K562 (cell line): ENCODE measurements around the gene KDM4F.

ENCODE experiments used
- BRF2 ChIP-seq: IDR thresholded peaks from 3 replicates; pipeline ENCODE4 v1.6.1; 2011; ENCODE audit warnings: borderline replicate concordance, mild to moderate bottlenecking; ENCODE audit not compliant: insufficient read length, insufficient read depth
- CEBPB ChIP-seq: fragments of 450-650 bp; IDR thresholded peaks from 2 replicates; pipeline ENCODE4 v1.6.1; 2016; ENCODE audit warnings: missing genetic modification characterization, missing compliant biosample characterization
- CTCF ChIP-seq, 3 experiments: IDR thresholded peaks in 2 of 3; conservative IDR thresholded peaks in 1 of 3; 2 replicates each; pipeline ENCODE4 v1.5.1; 2011 to 2012; ENCODE audit warnings: low read length in 3 of 3, mild to moderate bottlenecking in 3 of 3, control low read depth in 2 of 3, improper control_type of control experiment in 1 of 3, inconsistent platforms in 1 of 3, low read depth in 1 of 3, mixed read lengths in 1 of 3, moderate library complexity in 1 of 3; ENCODE audit not compliant: insufficient read depth in 2 of 3
- FOXP1 ChIP-seq: sonication (generic); formaldehyde crosslinking; IDR thresholded peaks from 2 replicates; pipeline ENCODE4 v1.8.0; 2022; ENCODE audit warnings: mild to moderate bottlenecking, missing genetic modification reagents
- NELFE ChIP-seq: IDR thresholded peaks from 2 replicates; pipeline ENCODE4 v1.6.1; 2011; ENCODE audit warnings: mild to moderate bottlenecking; ENCODE audit not compliant: insufficient read depth, insufficient read length
- NFIC ChIP-seq: fragments of 450-650 bp; IDR thresholded peaks from 2 replicates; pipeline ENCODE4 v1.6.1; 2017; ENCODE audit warnings: mild to moderate bottlenecking, inconsistent platforms
- POLR2AphosphoS5 ChIP-seq: IDR thresholded peaks from 2 replicates; pipeline ENCODE4 v1.6.1; 2011; ENCODE audit warnings: mild to moderate bottlenecking, low read depth, low read length, moderate library complexity; ENCODE audit not compliant: control insufficient read depth, insufficient read depth
- TARDBP ChIP-seq: fragments of 450-650 bp; IDR thresholded peaks from 2 replicates; pipeline ENCODE4 v1.6.1; 2016
- ZBTB49 ChIP-seq: sonication (generic); formaldehyde crosslinking; IDR thresholded peaks from 2 replicates; pipeline ENCODE4 v1.8.0; 2022; ENCODE audit warnings: missing genetic modification reagents, mild to moderate bottlenecking, borderline replicate concordance
- ZC3H8 ChIP-seq: fragments of 450-650 bp; IDR thresholded peaks from 2 replicates; pipeline ENCODE4 v1.6.1; 2017
- ZNF124 ChIP-seq: sonication (generic); formaldehyde crosslinking; IDR thresholded peaks from 2 replicates; pipeline ENCODE4 v1.8.1; 2022; ENCODE audit warnings: missing genetic modification reagents
- ZNF274 ChIP-seq: IDR thresholded peaks from 2 replicates; pipeline ENCODE4 v1.6.1; 2011; ENCODE audit warnings: low read depth, mild to moderate bottlenecking, low read length, moderate library complexity, borderline replicate concordance

- TF ChIP-seq ZNF124 (CRISPR knock-in tag) (no peak), CTCF (IDR thresholded peaks at IDR 0.05 in 2 of 3, conservative IDR thresholded peaks at IDR 0.05 in 1 of 3; ENCODE audit: insufficient read depth in 2 of 3, low read depth in 1 of 3, low read length in 3 of 3) (no peak), ZBTB49 (no peak), NFIC (no peak), POLR2AphosphoS5 (no peak), ZNF274 (no peak), BRF2 (no peak), TARDBP (no peak), ZC3H8 (no peak), FOXP1 (CRISPR knock-in tag) (no peak), NELFE (no peak), CEBPB (no peak)
These were observed 36.0 kb downstream of the KDM4F start for GRCh38 chr11:95085117-95085816.
